ENCODE results near the gene LGI1.

LGI1 gene

DNA sequence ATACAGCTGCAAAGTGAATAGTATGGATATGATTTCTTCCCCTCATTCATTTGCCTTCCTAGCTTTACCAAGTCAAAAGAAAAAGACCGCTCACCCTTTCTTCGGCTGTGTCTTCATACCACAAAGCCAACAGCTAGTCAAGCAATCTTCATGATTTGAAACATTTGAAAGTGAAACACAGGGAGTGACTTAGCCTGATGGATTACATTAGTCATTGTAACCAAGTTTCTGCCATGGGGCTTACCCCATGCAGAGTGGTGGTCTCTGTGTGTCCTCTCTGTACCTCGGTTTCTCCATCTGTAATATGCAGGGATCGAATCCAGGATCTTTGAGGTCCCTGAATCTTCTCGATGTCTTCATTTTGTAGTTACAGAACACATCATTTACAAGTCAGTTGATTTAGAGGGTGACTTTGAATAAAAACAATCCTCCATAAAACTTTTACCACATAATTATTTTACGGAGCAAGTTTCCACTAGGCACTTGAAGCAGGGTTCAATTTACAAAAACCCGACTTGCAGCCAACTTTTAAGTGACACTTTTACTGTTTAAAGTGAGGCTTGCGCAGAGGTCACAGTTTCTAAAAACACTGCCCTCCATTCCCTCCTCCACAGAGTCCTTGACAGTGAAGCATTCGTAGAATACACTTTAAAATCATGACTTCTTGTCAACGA, 2.2 kb upstream of the LGI1 start:
- DNase-seq, result no peak

DNA sequence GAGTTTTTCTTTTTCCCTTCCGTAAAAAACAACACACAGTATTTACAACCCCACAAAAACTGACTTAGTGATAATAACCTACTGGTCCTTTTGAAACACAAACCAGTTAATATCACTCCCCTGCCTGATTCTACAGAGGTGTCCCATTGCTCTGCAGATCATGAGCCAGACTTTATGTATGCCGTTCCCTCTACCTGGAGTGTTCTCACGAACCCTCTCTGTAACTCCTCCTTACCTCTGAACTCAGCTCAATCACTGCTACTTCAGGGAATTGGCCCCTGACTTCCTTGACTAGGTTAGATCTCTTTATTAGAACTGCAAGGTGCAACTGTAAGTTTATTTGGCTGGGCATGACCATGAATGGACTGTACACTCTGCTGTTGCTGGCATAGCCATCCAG, 1.6 kb upstream of the LGI1 start:
- no peak for DNase-seq

DNA sequence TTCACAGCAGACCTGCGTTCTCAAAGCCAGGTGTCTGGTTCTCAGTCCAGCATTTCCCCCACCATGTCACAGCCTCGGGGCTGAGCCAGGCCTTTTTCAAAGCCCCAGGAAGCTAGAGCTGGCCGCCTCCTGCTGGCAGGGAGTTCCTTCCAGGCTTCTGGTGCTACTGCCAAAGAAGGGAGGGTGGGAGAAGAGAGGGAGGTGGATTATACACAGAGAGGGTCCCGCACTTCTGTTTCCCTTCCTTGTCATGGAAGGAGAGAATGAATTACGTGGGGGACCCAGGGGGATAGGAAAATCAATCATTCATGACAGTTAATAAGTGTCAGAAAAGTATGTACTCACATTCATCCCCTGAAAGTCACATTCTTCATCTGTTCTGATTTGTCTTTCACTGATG, 600 bp upstream of the LGI1 start:
- no peak for DNase-seq

DNA sequence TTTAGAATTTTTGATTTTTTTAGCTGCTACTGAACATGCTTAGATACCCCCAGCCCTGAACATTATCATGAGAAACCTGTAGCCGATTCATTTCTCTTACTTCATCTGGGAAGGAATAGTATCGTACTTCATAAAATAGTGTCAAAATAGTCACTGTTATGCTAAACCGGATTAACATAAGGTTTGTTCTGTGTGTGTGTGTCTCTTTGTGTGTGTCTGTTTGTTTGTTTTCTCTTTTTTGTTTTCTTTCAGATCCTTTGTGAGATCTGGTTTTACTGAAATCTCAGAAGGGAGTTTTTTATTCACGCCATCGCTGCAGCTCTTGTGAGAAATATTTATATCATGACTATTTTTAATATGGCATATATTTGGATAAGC, 761 bp downstream of the LGI1 start:
- DNase-seq, result no peak

DNA sequence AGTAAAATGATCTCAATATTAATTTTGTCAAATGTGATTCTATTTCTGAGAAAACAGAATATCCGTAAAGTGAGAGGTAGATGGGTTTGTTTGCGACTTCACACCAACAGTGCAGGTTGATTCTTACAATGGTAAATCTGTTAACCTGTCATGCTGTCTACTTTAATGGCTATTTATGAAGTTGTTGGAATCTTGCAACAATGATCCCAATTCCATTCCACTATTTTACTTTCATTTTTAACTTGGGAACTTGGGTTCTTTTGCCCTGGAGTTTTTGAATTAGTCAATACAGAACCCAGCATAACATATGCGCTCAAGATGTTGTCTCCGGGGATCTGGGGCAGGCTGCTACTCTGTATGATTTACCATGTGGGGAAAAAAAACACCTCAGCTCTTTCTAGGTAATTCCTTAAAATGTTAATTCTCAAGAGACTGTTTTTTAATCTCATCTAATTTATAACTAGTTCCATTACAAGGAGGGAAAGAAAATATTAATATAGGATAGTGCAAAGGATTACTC, 1.2 kb downstream of the LGI1 start:
- DNase-seq, result no peak

DNA sequence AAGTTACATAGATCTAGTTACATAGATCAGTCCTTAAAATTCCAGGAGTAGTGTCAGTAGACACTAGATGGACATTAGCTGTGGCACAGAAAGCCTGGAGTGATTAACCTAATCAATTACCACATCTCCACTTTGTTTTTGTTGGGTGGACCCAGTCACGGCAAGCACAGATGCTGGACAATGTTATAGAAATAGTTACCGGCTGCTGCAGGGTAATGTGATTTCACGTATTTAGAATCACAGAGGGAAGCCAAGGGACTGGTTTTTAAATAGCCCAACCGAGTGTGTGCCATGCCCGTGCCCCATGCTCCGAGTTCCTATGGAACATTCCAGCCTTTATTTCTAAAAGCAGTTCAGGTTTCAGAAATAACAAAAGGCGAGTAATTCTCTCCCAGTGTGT, 2.8 kb downstream of the LGI1 start:
- DNase-seq, result no peak

DNA sequence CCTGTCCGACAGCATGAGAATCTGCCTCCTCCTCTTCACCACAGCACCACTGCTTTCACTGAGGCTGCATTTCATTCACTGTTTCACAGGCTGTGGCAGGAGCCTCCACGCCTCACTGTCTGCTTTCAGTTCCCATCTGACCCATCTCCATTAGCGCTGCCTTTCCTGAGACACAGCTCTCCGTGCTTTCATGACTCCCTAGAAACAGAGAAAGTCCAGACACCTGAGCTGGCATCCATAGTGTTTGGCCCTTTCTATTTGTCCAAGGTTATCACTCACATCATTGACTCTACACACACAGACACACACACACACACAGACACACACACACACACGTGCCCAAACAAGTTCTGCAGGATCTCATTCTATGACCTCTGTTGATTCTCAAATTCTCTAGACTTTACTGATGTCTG, 5.2 kb downstream of the LGI1 start:
- no peak for DNase-seq

DNA sequence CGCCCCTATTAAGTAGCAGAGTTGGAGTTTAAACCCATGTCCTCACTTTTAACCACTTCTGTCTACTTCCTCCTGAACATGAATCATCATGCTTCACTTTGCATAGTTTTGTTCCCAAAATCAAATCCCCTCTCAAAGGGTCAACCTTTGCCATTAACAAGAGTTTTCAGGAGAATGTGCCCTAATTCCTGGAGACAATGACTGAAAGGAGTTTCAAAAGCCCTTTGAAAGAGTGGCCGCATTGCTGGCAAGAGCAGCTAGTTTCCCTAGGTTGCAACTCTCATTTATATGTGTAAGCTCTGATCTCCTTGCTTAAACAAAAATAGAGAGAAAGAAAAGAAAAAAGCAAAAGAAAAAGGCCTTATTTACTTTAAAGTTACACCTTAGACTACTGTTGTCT, 9.2 kb downstream of the LGI1 start:
- DNase-seq, result no peak

DNA sequence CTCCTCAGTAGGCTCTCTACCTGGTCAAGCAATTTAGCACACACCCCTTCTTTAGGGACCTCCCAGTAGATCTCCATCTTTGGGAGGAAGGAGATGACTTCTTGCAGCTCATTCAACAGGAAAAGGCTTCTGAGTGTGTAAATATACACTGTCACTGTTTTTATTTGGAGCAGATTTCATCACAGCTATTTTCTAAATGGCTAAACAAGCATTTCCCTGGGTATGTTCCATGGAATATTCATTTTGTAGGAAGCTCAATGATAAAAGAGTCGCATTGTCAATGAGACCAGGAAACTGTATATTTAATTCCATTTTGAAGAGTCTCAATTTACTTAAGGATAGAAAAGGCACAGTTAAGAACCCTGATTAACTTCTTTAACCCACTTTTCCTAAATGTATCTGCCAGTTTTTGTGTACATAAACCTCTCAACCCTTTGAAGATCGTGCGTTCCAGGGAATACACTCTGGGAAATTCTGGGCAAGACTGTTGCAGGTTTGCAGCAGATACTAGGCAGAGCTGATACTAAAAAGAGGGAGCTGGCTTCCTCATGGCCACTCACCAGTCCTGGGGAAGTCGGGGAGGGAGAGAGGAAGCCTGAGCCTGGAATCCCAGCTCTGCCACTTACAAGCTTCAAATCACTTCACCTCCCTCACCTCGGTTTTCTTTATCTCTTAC, 10.1 kb downstream of the LGI1 start:
- DNase-seq, result no peak

DNA sequence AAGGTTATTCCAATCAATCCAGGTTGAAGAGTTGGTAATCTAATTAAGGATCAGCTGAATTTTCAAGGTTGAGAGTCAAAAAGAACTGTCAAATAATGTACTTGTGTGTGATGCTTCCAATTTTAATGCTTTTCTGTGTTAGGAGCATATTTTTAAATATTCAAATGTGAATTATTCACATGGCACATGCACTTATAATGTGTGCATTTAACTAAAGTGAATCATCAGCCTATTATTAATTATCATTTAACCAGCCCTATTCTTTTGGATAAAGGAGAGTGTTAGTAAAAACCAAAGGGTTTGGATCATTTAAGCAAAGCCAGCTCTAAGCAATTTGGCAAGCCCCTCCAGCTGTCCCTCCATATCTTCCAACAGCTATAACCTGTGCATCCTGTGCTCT, 11.2 kb downstream of the LGI1 start:
- DNase-seq, result no peak

DNA sequence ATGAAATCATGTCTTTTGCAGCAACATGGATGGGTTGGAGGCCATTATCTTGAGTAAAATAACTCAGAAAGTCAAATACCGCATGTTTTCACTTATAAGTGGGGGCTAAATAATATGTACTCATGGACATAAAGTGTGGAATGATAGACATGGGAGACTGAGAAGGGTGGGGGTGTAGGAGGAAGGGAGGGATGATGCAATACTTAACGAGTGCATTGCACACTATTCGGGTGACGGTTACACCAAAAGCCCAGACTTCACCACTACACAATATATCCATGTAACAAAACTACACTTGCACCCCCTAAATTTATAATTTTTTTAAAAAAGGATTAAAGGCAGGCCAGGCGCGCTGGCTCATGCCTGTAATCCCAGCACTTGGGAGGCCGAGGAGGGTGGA, 13.6 kb downstream of the LGI1 start:
- no peak for DNase-seq

DNA sequence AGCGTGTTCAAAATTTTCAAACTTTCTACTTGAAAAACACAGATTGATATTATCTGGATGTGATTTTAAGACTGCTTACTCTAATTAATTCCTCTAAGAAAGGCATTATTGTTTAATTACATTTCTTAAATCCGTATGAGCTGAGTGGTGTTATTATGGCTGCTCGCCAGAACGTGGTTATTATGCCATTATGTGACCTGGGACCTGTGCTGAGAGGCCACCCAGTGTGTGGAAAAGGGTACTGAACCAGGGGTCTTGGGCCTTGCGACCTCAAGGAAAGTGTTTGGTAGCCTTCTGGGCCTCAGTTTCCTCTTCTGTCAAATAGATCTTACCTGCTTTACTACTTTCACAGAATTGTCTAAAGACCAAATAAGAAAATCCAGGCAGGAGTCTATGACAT, 15.4 kb downstream of the LGI1 start:
- DNase-seq, result no peak

DNA sequence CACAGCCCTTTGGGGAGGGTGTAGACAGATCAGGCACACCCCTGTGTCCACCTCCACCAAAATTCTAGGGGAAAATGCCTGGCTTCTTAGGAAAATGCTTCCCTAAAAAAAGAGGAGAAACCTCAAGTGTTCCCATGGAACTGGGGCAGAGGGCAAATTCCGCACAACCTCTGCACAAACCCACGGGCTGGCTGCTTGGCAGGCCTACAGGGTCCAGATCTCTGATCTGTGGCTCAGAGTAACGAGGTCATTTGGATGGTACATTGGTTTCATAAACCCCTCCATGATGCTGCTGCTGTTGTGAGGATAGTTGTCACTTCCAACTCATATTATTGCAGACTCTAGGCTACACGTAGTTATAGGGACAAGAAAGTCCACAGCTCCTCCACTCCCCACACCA, 16.0 kb downstream of the LGI1 start:
- no peak for DNase-seq

DNA sequence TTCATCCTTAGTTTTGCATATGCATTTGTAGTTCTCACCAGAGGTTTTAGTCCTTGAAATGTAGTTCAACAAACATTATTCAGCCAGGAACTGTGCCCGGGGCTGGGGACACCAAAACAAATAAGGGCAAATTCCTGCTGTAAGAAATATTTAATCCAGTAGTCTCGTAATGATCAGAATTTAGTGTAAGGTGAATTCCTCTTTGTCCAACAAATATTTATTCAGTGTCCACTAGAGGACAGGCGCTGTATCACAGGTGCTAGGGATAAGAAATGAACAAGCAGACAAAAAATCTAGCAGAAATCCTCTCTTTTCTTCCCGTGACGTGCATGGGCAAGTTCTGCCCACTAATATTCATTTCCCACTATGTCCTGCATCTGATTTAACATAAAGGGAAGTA, 17.6 kb downstream of the LGI1 start:
- DNase-seq, result no peak

DNA sequence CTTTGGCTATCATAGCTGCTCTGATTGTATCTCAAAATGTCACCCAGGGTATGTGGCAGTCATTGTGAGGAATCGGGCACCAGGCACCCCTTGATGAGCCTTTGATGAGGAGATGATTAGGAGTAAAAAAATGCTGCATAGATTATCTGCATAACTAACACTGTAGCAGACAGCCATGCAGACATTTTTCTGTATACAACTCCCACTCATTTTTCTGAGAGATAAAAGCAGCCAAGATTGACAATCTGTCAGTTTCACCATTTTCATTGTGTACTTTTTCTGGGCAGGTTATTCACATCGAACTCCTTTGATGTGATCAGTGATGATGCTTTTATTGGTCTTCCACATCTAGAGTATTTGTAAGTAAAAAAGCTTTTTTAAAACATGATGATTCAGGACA, 19.4 kb downstream of the LGI1 start:
- no peak for DNase-seq

DNA sequence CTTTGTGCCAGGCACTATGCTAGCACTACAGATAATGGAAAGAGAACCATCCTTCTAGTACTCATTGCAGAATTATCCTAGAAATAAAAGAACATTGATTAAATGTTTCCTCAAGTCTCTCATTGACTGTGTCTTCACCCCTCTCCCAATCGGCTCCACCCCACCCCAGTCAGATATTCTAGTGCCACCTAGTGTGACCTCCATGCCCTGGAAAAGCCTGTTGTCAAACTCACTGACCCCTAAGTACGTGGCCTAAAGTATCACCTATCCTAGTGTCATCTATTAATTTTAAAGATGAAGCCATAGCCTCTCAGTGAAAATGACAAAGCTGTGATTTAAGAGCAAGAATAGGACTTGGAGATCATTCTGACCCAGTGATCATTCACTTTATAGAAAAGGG, 26.3 kb downstream of the LGI1 start:
- DNase-seq, result no peak

DNA sequence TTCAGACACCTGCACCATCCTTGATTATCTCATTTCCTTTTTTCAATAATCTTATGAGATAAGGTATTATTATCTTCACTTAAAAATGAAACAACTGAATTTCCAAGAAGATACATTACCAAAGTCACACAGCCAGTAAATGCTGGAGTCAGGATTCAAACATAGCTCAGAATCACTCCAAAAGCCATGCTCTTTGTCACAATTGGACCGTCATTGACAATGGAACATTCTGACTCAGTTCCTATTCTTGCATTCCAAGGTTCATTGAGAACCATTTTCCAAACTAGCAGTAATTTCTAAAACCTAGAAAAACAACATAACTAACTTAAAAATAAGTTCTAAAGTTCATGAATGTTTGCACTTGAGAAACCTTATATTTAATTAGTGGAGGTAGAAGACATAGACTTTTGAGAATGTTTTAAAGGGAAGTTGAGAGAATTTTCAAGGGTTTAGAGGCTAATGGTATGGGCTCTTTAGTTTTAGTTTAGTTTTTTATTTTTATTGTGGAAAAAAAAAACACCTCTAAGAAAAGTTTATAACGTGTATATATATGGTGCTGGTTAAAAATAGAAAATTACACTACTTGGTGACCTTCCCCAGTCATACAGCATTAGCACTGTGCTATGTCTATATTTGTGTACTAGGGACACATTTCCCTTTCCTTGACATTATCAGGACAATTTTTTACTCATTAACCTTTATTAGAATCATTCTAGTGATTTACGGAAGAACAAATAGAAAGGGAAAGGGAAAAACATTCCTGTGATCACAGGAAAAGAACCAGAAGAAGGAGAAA, 30.9 kb downstream of the LGI1 start:
- DNase-seq, result no peak

DNA sequence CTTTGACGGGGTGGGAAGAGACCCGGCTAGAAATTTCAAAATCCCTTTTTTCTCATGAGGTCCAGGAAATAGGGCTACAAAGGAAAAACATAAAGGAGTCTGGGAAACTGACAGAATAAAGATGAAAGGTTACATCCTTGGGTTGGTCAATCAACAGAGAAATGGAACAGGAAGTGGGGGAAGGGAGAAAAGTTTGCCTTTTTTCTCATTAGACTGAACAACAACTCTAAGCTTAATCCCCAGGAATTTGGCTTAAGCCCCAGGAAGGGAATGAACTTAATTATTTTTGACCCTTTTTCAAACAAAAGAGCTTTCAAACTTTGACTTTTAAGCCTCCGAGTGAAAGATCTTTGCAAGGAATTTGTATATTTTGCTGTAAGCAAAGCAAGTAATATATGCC, 32.7 kb downstream of the LGI1 start:
- DNase-seq, result no peak

DNA sequence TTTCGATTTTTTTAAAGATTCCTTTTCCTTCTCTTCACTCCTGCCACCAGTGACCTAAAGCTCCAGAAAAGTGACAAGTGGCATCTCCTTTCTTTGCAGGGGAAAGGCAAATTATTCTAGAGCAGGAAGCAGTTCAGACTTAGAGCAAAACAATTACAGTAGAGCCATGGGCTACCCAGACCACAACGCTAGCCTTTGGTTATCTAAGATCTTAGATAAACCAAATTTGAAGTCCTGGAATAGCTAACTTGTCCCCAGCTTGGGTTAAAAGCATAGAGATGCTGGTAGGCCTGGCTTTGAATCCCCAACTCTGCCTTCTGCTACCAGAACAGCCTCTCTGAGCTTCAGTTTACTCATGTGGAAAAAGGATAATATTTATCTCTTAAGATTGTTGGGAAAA, 38.4 kb downstream of the LGI1 start:
- no peak for DNase-seq

DNA sequence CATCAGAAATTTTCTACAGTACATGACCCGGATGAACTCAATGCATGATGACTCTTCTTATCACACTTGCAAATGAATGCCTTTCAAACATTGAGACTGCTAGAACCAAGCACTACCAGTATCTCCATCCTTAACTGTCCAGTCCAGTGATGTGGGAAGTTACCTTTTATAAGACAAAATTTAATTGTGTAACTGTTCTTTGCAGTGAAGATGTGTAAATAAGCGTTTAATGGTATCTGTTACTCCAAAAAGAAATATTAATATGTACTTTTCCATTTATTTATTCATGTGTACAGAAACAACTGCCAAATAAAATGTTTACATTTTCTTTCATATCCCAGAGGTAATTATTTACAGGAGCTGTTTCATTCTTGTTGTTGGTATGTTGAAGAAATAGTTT, 40.1 kb downstream of the LGI1 start:
- DNase-seq, result no peak

DNA sequence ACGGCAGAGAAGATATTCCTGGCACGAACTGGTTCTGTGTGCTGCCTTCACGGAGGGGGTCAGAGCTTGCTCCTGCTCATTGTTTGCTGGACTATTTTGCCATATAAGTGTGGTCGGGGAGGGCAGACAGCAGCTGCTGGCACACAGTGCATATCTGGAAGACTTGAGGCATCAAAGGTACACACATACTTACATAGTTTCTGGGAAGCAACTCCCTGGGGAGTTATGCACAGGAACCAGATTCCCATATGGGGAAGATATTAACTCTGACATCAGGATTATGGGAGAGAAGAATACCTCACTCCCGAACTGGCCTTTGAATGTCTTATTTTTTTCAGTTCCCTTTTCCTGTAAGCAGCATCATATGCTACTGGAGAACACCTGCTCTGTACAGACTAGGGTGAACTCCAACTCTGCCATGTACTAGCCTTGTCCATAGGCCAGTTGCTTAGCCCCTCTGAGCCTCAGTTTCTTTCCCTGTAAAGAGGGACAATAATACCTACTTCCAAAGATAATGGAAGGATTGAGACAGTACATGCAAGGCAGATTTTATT, 41.5 kb downstream of the LGI1 start:
- DNase-seq, result no peak

DNA sequence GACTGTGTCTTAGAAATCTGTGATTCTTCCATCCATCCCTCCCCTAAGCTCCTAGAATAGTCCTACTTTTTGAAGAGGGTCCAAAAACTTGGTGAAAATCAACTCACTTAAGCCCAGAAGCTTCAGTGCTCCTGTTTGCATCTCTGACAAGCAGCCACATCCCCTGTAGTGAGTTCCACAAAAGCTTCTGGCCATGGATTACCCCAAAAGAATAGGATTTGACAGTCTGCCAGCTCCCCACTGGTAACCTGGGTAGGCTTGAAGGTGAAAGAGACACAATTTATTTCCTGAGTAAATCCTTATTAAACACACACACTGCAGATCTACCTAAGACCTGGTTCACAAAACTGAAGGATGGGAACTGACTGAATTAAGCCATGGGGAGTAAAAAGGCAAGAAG, 46.5 kb downstream of the LGI1 start:
- DNase-seq, result no peak

DNA sequence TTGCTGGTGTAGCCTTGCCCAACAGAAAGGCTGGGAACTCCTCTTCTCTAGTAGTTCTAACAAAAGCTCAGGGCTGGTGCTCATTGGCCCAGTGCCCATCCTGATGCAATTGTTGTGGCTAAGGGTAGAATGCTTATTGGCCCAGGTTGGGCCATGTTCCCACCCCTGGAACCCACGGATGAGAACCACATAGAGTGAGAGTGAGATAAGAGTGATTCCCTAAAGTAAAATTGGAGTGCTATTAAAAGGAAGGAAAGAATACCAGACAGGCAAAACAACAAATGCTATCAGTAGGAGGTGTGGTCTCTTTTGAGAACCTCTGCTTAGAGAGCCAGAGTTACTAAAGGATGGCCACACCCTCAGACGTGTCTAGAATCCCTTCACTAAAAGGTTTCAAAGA, 49.2 kb downstream of the LGI1 start:
- no peak for DNase-seq

DNA sequence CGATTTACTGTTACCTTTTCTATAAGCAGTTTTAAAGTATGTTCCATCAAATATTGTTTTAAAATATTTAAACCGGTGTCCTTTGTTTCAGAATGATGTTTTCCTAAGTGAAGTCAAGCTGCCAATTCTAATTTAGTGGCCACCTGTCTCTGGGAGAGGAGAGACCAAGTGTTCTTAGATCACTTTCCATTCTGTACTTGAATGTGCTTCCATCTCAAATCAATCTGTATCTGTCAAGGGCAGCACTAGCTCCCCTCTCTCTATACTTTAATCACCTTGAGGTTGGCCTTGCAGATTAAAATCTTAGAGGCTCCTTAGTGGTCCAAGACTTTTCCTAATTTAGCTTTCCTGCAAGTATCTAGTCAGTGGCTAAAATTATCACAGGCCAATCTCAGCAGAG, 49.6 kb downstream of the LGI1 start:
- no peak for DNase-seq

Data from NCI-H1694 treated with DMSO at 0.1 percent for 48 hours (cell line).